Urinary bladder (tissue), 4 donors: ENCODE measurements around the gene TUSC1. TPM values are rescaled to one million over a fixed set of nuclear protein-coding genes. Genes with fewer than 3 reads are reported as not detected.
A peak's percentile ranks its signal among the peaks of the same experiment; 100 is the strongest.
"Not testable (repeated sequence)": the region's sequence is repeated elsewhere in the genome, so short reads cannot be mapped to it uniquely, and the experiment has no call there.

Experiments used
- DNase-seq: peaks from one replicate; pipeline ENCODE4 v3.0.0-alpha.2; 2015; ENCODE audit errors: extremely low spot score
- H3K27ac ChIP-seq: one replicate; pipeline ENCODE4 v1.5.1; 2013; ENCODE audit warnings: low read depth, mild to moderate bottlenecking, moderate library complexity
- H3K36me3 ChIP-seq: one replicate; pipeline ENCODE4 v1.6.1; 2013; ENCODE audit warnings: mild to moderate bottlenecking, moderate library complexity; ENCODE audit not compliant: insufficient read depth
- H3K4me1 ChIP-seq: one replicate; pipeline ENCODE4 v1.6.1; 2013; ENCODE audit warnings: mild to moderate bottlenecking, moderate library complexity; ENCODE audit not compliant: insufficient read depth
- H3K4me3 ChIP-seq: one replicate; pipeline ENCODE4 v1.5.1; 2013; ENCODE audit warnings: low read depth, low read length
- WGBS: extraction: QIAGEN DNeasy Blood & Tissue Kit; methylation state at CpG from one replicate; pipeline ENCODE4 v1.1.7; 2013; 5-methylcytosine and 5-hydroxymethylcytosine counted together
- polyA plus RNA-seq: library from polyadenylated mRNA; stranded (reverse); fragments of 200-250 nt; gene quantifications from one replicate; pipeline ENCODE4 v1.2.3, GENCODE V29; 2013
- total RNA-seq: library from RNA; depleted of rRNA; stranded (reverse); fragments of >200 nt; gene quantifications from one replicate; pipeline ENCODE4 v1.2.3, GENCODE V29; 2014
- donor health status: healthy with polysubstance abuse.
- donor health status: healthy.

The TUSC1 gene
- total and polyA plus RNA-seq, 2 donors = 9.0 to 24.6 TPM

DNA sequence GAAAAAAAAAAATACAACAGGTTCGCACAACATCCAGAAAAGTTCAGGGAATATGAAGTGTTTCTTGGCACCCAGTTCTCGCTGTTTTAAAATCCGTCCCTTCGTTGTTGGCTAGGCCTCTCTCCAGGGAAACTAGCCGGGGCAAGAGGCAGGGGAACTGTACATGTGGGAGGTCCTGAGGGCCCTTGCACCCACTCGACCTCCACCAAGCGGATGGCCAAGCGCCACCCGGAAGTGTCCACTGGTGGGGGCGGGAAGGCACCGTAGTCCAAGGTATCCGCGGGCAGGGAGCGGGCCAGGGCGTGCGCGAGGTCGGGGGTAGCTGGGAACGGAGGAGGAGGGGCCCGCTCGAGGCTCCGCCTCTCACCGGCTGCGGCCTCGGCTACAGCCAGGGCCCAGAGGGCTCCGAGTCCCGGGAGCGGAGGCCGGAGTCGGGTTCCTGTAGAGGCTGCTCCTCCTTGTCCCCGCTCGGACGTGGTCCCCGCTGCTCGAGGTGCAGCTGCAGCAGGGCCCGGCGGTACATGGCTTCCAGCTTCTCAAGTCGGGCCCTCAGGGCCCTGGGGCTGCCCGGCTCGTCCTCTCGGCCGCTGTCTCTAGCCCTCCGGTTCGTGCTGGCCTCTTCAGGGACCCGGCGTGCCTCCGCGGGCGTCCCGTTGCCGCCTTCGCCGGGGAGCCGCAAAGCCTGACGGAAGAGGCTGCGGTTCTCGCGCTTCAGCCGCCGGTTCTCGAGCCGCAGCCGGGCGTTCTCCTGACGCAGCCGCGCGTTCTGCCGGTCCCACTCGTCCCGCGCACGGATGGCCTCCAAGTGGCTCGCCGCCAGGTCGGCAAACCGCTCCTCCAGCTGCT lies 720 bp downstream of the TUSC1 start:
- H3K27ac ChIP-seq = peak overlapping the region; percentile 97
- H3K36me3 ChIP-seq = no peaks in the 10 kb centered on the region
- WGBS = 1% methylated on average over 77 of the region's 77 CpGs
- DNase-seq = peak; percentile 32
- no peaks in the 10 kb centered on the region for H3K4me1 ChIP-seq
- peak overlapping the region; percentile 66 for H3K4me3 ChIP-seq

GRCh38 chr9:25675858-25676257 lies 2.4 kb downstream of the TUSC1 start:
- WGBS = 77% methylated on average over 2 of the region's 2 CpGs
- not testable (repeated sequence) for H3K27ac ChIP-seq, H3K4me1 ChIP-seq, H3K36me3 ChIP-seq, DNase-seq, H3K4me3 ChIP-seq

- Histone ChIP-seq H3K27ac (no peak overlapping the region), H3K4me1 (no peaks in the 10 kb centered on the region), H3K36me3 (no peaks in the 10 kb centered on the region), H3K4me3 (no peak overlapping the region)
- no peak for DNase-seq
- WGBS = 85% methylated on average over 2 of the region's 2 CpGs
Observed at GRCh38 chr9:25658571-25658970, 19.7 kb downstream of the TUSC1 start.

- 88% methylated on average over 2 of the region's 2 CpGs for WGBS
- Histone ChIP-seq H3K27ac (no peak overlapping the region), H3K4me3 (no peak overlapping the region), H3K4me1 (no peaks in the 10 kb centered on the region), H3K36me3 (no peaks in the 10 kb centered on the region)
- no peak for DNase-seq
Observed at GRCh38 chr9:25654417-25654816, 23.8 kb downstream of the TUSC1 start.

- no peak for DNase-seq
- H3K4me1 ChIP-seq = no peaks in the 10 kb centered on the region
- H3K36me3 ChIP-seq = no peaks in the 10 kb centered on the region
- 63% methylated on average over 3 of the region's 3 CpGs for WGBS
- H3K27ac ChIP-seq = no peak overlapping the region
- H3K4me3 ChIP-seq = no peak overlapping the region
Observed at GRCh38 chr9:25648116-25648515, 30.1 kb downstream of the TUSC1 start.

DNA sequence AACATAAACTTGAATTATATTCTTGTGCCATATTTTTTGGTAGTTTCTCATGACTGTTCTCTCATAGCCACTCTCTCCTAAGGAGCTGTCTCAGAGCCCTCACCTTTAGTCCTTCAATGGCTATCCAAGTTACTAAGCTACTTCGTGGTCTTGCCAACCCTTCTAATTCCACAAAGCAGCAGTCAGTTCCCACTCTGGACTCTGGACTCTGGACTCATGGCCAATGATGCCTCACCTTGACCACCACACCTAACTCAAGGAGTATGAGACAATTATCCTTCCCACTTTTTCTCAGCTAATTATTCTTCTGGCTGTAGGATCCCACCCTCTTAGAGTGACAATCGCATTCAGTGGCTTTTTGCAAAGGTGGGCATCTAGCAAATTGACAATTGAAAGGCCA lies 42.2 kb downstream of the TUSC1 start:
- no peak for DNase-seq
- WGBS = 90% methylated on average over 2 of the region's 2 CpGs
- no peak overlapping the region for H3K27ac ChIP-seq
- H3K4me3 ChIP-seq = no peak overlapping the region
- no peaks in the 10 kb centered on the region for H3K36me3 ChIP-seq
- H3K4me1 ChIP-seq = no peaks in the 10 kb centered on the region

GRCh38 chr9:25629231-25629630 lies 49.0 kb downstream of the TUSC1 start:
- Histone ChIP-seq H3K4me3 (no peak overlapping the region), H3K4me1 (no peaks in the 10 kb centered on the region)

More at GRCh38 chr9:25629231-25629630, 49.0 kb downstream of the TUSC1 start:
- H3K27ac ChIP-seq = no peak overlapping the region
- WGBS = 92% methylated on average over 3 of the region's 3 CpGs
- no peak for DNase-seq
- no peaks in the 10 kb centered on the region for H3K36me3 ChIP-seq
